Anterior cingulate cortex (tissue), 58 donors: Measurements from ENCODE around the gene RAB8A.

Experiments used
- DNase-seq, 58 donors: peaks; one replicate each; lab custom pipeline; 2025; lab: John Stamatoyannopoulos, UW

RAB8A gene

DNA sequence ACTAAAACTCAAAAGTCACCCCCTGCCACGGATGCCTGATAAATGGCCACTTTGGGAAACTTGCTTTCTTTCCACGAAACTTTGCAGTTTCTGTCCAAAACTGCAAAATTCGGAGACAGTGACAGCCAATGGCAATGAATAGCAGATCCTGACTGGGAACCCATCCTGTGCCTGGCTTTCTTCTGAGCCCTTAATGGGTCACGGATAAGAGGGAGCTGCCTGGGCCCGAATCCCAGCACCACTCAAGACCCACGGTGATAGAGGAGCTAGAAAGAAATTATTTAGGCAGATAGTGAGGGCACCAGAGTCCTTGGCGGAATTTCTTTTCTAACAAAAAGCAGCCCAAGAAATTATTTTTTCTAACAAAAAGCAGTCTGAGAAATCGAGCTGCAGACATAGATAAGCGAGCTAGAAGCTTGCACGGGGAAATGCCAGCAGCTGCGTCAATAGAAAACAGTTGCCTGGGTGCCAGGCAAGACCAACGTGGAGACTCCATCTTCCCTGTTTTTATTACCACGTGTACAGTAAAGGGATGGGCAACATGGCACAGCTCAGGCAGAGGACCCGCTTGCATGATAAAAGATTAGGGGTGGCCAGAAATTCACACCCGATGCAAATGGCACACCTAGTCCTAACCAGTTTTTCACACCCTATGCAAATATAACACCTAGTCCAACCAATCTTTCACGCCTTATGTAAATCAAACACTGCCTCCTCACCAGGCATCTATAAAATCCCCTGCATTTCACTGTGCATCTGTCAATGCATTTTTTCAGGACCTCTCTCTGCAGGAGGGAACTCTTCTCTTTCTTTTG is 24.7 kb downstream of the RAB8A start:
- DNase-seq: peak in 3 of 58 donors; percentile 4 to 27 (median 10)

DNA sequence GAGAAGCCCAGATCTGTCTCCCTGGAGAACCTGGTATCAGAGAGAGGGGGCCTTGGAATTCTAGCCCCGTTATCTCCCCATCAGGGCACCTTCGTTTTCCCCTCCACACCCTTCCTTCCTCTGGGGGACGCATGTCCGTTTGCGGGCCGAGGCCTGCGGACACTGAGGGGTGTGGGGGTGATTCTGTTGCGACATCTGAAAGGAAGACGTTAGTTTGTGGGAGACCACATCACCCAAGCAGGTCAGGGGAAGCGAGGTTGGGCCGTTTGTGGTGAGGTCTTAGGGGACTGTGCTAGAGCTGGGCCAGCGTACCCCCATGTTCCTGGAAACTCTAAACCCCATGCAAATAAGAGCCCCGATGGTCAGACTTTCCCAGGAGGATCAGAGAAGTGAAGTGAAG is 28.1 kb downstream of the RAB8A start:
- DNase-seq: no peak

- DNase-seq: no peak
Measured at GRCh38 chr19:16141043-16141442, 29.4 kb downstream of the RAB8A start.

DNA sequence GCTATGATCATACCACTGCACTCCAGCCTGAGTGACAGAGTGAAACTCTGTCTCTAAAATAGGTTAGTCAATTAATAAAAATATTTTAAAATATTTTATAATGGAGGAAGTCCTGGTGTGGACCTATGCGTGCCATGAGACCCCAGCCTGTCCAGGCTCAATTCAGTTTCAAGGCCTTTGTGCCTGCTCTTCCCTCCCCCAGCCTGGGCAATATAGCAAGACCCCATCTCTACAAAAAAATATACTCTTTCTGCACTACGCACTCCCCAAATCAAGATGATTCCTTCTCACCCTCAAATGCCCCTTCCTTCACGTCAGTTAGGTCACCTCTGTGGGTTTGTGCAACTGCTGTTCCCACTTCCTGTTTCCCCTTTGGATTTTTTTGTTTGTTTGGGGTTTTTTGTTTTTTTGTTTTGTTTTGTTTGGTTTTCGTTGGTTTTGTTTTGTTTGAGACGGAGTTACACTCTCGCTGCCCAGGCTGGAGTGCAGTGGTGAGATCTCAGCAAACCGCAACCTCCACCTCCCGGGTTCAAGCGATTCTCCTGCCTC is 30.4 kb downstream of the RAB8A start:
- no peak for DNase-seq

DNA sequence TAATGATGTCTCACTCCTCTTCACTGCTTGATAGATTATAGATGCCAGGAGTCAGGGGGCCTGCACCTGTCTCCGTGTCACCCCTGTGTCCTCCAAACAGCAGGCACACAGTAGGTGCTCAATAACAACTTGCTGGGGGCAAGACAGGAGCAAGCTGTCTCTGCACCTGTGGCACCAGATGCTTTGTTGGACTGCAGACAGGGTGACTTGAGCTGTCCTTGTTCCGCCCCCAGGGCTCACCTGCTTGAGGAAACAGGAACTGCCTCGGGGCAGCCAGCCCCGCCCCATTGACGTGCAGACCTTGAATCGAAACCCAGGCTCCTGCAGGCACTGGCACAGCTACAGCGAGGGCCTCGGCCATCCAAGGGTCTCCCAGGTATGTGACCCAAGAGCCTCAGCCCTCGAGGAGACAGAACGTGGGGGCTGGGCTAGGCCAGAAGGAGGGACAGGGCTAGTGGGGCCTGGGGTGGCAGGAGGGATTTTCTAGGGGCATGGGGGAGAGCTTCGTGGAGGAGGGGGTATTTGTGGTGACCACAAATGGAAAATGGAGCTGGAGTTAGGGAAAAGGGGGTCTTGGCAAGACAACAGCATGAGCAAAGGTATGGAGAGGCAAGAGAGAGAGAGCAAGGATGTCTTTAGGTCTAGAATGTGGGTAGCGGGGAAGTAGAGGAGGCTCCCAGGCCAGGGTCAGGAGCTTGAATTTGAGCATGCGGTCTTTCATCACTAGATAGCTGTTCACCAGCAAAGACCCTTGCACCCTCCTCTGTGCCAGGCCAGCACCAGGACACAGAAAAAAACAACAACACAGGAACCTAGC is 31.9 kb downstream of the RAB8A start, which contains the start of gene HSH2D:
Gene HSH2D (plus strand): TSS at position 287 of the 817 bp plus-strand sequence. CDS start 5,066 bp downstream, outside the sequence.
- DNase-seq: no peak

DNA sequence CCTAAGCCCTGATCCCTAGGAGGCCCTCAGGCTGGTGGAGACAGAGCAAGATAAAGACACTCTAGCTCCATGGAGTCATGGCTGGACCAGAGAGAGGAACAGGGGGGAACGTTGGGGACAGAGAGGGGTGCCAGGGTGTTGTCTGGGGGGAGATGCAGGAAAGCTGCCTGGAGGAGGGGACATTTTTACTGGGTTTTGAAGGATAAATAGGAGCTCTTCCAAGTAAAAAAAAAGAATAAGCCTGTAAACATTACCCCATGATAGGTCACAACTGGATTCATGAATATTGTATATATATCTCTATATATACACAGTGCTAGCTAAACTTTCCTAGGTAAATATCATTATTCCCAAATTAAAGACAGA is 32.5 kb downstream of the RAB8A start:
- no peak for DNase-seq

GRCh38 chr19:16146112-16146511 is 34.4 kb downstream of the RAB8A start:
- DNase-seq: no peak

DNA sequence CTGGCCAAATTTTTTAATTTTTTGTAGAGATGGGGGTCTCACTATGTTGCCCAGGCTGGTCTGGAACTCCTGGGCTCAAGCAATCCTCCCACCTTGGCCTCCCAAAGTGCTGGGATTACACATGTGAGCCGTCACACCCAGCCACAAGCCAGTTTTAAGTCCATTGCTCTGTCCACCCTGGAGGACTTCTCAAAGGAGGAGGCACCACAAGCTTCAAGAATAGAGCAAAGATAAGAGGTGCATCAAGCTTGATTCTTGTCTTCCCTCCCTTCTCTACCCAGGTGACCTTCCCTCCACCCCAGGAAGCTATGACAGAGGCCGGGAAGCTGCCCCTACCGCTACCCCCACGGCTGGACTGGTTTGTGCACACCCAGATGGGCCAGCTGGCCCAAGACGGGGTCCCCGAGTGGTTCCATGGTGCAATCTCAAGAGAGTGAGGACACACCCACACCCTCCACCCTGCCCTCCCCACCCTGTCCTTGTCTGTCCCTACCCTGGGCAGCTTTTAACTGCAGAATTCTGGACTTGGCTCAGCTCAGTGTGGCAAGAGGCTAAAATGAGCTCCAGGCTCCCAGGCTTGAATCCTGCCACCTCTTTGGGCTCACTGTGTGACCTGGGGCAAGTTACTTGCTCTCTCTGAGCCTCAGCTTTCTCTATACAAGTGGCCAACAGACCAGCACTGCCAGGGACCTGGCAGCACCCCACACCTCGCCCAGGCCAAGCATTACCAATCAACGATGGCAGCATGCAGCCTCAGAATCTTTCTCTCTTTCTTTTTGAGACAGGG is 36.9 kb downstream of the RAB8A start:
- no peak for DNase-seq

DNA sequence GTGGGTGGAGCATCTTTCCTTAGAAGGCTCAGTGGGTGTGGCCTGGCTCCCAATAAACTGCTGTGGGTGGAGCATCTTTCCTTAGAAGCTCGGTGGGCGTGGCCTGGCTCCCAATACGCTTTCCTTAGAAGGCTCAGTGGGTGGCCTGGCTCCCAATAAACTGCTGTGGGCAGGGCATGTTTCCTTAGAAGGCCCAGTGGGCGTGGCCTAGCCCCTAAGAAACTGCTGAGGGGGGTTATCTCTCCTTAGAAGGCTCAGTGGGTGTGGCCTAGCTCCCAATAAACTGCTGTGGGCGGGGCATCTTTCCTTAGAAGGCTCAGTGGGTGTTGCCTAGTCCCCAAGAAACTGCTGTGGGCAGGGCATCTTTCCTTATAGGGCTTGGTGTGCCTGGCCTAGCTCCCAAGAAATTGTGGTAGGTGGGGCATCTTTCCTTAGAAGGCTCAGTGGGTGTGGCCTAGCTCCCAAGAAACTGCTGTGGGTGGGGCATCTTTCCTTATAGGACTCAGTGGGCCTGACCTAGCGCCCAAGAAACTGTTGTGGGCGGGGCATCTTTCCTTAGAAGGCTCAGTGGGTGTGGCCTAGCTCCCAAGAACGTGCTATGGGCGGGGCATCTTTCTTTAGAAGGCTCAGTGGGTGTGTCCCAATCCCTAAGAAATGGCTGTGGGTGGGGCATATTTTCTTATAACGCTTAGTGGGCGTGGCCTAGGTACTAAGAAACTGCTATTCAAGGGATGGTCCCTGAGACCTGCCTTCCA is 42.1 kb downstream of the RAB8A start:
- no peak for DNase-seq

GRCh38 chr19:16154557-16154956 is 42.9 kb downstream of the RAB8A start:
- no peak for DNase-seq

DNA sequence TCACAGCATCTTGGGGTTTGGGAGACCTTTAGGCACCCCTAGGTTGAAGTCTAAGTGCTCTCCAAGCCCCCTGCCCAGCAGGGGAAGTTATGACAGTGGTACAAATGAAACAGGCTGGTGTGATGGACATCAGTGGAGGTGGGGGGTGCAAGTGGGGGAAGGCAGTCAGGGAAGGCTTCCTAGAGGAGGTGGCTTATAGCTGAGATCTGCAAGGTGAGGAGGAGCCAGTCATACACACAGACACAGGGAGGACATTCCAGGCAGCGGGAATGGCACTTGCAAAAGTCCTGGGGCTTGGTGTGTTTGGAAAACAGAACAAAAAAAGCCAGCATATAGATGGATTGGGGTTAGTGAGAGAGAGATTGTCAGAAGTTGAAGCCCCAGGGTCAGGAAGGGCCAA is 43.4 kb downstream of the RAB8A start:
- no peak for DNase-seq

- DNase-seq: no peak
Measured at GRCh38 chr19:16156904-16157303, 45.2 kb downstream of the RAB8A start.

- DNase-seq: no peak
Measured at GRCh38 chr19:16157601-16158000, 45.9 kb downstream of the RAB8A start.

DNA sequence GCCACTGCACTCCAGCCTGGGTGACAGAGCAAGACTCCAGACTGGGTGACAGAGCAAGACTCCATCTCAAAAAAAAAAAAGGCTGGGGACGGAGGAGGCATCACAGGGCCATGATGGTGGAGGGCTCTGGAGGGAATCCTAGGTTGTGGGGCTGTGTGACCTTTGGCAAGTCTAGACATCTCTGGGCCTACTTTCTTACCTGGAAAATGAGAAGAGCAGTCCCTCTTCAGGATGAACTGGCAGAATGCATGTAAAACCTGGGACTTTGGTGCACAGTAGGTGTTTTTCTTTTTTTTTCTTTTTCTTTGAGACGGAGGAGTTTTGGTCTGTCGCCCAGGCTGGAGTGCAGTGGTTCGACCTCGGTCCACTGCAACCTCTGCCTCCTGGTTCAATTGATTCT is 48.0 kb downstream of the RAB8A start:
- no peak for DNase-seq

- no peak for DNase-seq
Measured at GRCh38 chr19:16160445-16160942, 48.8 kb downstream of the RAB8A start.

- DNase-seq: no peak
Measured at GRCh38 chr19:16160943-16161560, 49.4 kb downstream of the RAB8A start.

GRCh38 chr19:16161840-16162239 is 50.2 kb downstream of the RAB8A start:
- DNase-seq: peak in 4 of 58 donors; percentile 5 to 9 (median 8)

DNA sequence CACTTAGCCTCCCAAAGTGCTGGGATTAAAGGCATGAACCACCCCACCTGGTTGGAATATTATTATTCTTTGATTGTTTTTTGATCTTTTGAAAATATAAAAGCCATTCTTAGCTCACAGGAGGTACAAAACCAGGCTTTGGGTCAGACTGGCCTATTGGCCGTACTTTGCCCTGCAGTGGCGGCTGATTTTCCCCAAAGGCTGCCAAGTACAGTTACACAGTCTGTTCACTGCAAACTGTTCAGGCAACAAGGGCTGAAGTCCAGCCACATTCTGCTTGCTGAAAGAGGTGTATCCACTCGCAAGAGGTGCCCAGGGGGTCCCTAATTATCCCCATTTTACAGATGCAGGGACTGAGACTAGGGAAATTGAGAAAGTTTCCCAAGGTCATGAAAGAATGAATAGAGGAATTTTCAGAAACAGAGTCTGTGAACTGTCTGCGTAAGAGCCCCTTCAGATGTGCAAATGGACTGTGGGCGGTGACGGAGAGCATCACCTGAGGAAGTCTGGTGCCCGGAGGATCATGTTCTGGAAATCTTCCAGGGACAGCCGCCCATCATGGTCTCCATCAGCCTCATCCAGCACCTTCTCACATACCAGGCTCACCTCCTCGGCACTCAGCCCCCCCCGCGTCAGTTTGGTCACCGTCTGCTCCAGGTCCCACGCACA is 52.7 kb downstream of the RAB8A start:
- DNase-seq: no peak

GRCh38 chr19:16166417-16166816 is 54.7 kb downstream of the RAB8A start:
- no peak for DNase-seq
